ENCODE results near the gene CDKN2C. TPM values are rescaled to one million over a fixed set of nuclear protein-coding genes. Genes with fewer than 3 reads are reported as not detected.

Gene CDKN2C
- polyA plus RNA-seq, 1 of the 3 experiments (the other 2 are of a cell fraction): 27.0 TPM

GRCh38 chr1:51014878-51015277 lies 44.8 kb downstream of the CDKN2C start:
- H3K27me3 ChIP-seq (ENCODE audit: insufficient read depth): no peaks in the 10 kb centered on the region
- 93% methylated on average over 1 of the region's 1 CpG for WGBS (ENCODE audit: low lambda C conversion rate)
- no peaks in the 10 kb centered on the region for H3K9me2 ChIP-seq
- H3K36me3 ChIP-seq (replicated peaks in 1 of 2; ENCODE audit: control insufficient read depth in 1 of 2, insufficient read depth in 2 of 2, low read length in 1 of 2): no peaks in the 10 kb centered on the region
- no peak overlapping the region for H2AFZ ChIP-seq (ENCODE audit: low read depth)
- H3K9ac ChIP-seq: no peak overlapping the region
- H3F3A ChIP-seq (replicated peaks; ENCODE audit: insufficient read depth): no peaks in the 10 kb centered on the region
- H3K4me1 ChIP-seq (ENCODE audit: control insufficient read depth in 1 of 2, insufficient read depth in 2 of 2, low read depth in 1 of 2, low read length in 1 of 2): no peaks in the 10 kb centered on the region; a peak in 1 of 4 replicates
- no peak overlapping the region for H3K4me2 ChIP-seq
- H3K27ac ChIP-seq (ENCODE audit: low read depth in 2 of 2, low read length in 1 of 2): no peak overlapping the region
- TF ChIP-seq FOXM1 (IDR thresholded peaks at IDR 0.05; ENCODE audit: low read depth) (no peak), YY1 (IDR thresholded peaks at IDR 0.05; ENCODE audit: low read depth) (no peak), PBX3 (IDR thresholded peaks at IDR 0.05) (no peak), MXI1 (IDR thresholded peaks at IDR 0.05; ENCODE audit: low read depth, low read length) (no peak), GABPA (IDR thresholded peaks at IDR 0.05; ENCODE audit: low read depth) (no peak), SMC3 (IDR thresholded peaks at IDR 0.05; ENCODE audit: low read depth, low read length) (no peak), RCOR1 (IDR thresholded peaks at IDR 0.05; ENCODE audit: low read length) (no peak), RFX5 (IDR thresholded peaks at IDR 0.05; ENCODE audit: low read length) (no peak), EZH2phosphoT487 (IDR thresholded peaks at IDR 0.05; ENCODE audit: borderline replicate concordance, low read depth) (no peak), TEAD4 (IDR thresholded peaks at IDR 0.05; ENCODE audit: borderline replicate concordance, insufficient read depth) (no peak)
- TF ChIP-seq, protein P1, sequence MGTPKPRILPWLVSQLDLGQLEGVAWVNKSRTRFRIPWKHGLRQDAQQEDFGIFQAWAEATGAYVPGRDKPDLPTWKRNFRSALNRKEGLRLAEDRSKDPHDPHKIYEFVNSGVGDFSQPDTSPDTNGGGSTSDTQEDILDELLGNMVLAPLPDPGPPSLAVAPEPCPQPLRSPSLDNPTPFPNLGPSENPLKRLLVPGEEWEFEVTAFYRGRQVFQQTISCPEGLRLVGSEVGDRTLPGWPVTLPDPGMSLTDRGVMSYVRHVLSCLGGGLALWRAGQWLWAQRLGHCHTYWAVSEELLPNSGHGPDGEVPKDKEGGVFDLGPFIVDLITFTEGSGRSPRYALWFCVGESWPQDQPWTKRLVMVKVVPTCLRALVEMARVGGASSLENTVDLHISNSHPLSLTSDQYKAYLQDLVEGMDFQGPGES (IDR thresholded peaks at IDR 0.05; ENCODE audit: low read depth, low read length): no peak
- TF ChIP-seq, protein P2, sequence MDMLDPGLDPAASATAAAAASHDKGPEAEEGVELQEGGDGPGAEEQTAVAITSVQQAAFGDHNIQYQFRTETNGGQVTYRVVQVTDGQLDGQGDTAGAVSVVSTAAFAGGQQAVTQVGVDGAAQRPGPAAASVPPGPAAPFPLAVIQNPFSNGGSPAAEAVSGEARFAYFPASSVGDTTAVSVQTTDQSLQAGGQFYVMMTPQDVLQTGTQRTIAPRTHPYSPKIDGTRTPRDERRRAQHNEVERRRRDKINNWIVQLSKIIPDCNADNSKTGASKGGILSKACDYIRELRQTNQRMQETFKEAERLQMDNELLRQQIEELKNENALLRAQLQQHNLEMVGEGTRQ (IDR thresholded peaks at IDR 0.05; ENCODE audit: borderline replicate concordance, low read depth, low read length): no peak
- no peaks in the 10 kb centered on the region for H3K79me2 ChIP-seq (ENCODE audit: insufficient read depth)
- ChIA-PET CTCF (no interaction called here), POLR2A (no interaction called here)
- no peak overlapping the region for H3K4me3 ChIP-seq (ENCODE audit: low read depth in 2 of 2, low read length in 1 of 2)
- H4K20me1 ChIP-seq (ENCODE audit: insufficient read depth): no peaks in the 10 kb centered on the region
- DNase-seq: no peak
- H3K9me3 ChIP-seq: no peaks in the 10 kb centered on the region

GRCh38 chr1:51019811-51020210 lies 49.8 kb downstream of the CDKN2C start:
- no peak overlapping the region for H3K9ac ChIP-seq
- H3K9me3 ChIP-seq: peaks cover under 1% of the 10 kb centered on the region; the same call in 1 of the 2 replicates
- H3K9me2 ChIP-seq: no peaks in the 10 kb centered on the region
- H2AFZ ChIP-seq (ENCODE audit: low read depth): no peak overlapping the region
- POLR2A ChIA-PET: no interaction called here
- no peaks in the 10 kb centered on the region for H3K27me3 ChIP-seq (ENCODE audit: insufficient read depth)
- H3F3A ChIP-seq (replicated peaks; ENCODE audit: insufficient read depth): no peaks in the 10 kb centered on the region
- H4K20me1 ChIP-seq (ENCODE audit: insufficient read depth): no peaks in the 10 kb centered on the region
- H3K4me3 ChIP-seq (ENCODE audit: low read depth in 2 of 2, low read length in 1 of 2): no peak overlapping the region
- peak overlapping the region in 1 of 2 experiments; percentile 34; a peak in 1 of 4 replicates for H3K27ac ChIP-seq (ENCODE audit: low read depth in 2 of 2, low read length in 1 of 2)
- H3K79me2 ChIP-seq (ENCODE audit: insufficient read depth): no peaks in the 10 kb centered on the region
- DNase-seq: no peak
- no peaks in the 10 kb centered on the region for H3K36me3 ChIP-seq (replicated peaks in 1 of 2; ENCODE audit: control insufficient read depth in 1 of 2, insufficient read depth in 2 of 2, low read length in 1 of 2)
- no peaks in the 10 kb centered on the region; a peak in 1 of 4 replicates for H3K4me1 ChIP-seq (ENCODE audit: control insufficient read depth in 1 of 2, insufficient read depth in 2 of 2, low read depth in 1 of 2, low read length in 1 of 2)
- H3K4me2 ChIP-seq: no peak overlapping the region
- CTCF ChIA-PET: no interaction called here
- TF ChIP-seq TCF12 (IDR thresholded peaks at IDR 0.05) (no peak), NRF1 (IDR thresholded peaks at IDR 0.05; ENCODE audit: low read depth, low read length) (no peak), JUND (IDR thresholded peaks at IDR 0.05) (no peak), ELF1 (IDR thresholded peaks at IDR 0.05) (no peak), CHD2 (IDR thresholded peaks at IDR 0.05; ENCODE audit: low read length, partially characterized antibody) (no peak), POLR2AphosphoS5 (IDR thresholded peaks at IDR 0.05; ENCODE audit: low read depth, low read length) (no peak), FOXM1 (IDR thresholded peaks at IDR 0.05; ENCODE audit: low read depth) (no peak), FOXJ3 (CRISPR knock-in tag; IDR thresholded peaks at IDR 0.05) (no peak), EP300 (IDR thresholded peaks at IDR 0.05; ENCODE audit: borderline replicate concordance in 1 of 2, low read depth in 1 of 2, low read length in 1 of 2) (no peak), NFIC (IDR thresholded peaks at IDR 0.05; ENCODE audit: borderline replicate concordance) (no peak), GATA2 (CRISPR knock-in tag; IDR thresholded peaks at IDR 0.05) (no peak)
- TF ChIP-seq, protein P1 (IDR thresholded peaks at IDR 0.05; ENCODE audit: low read depth, low read length): no peak
- TF ChIP-seq, protein P3, sequence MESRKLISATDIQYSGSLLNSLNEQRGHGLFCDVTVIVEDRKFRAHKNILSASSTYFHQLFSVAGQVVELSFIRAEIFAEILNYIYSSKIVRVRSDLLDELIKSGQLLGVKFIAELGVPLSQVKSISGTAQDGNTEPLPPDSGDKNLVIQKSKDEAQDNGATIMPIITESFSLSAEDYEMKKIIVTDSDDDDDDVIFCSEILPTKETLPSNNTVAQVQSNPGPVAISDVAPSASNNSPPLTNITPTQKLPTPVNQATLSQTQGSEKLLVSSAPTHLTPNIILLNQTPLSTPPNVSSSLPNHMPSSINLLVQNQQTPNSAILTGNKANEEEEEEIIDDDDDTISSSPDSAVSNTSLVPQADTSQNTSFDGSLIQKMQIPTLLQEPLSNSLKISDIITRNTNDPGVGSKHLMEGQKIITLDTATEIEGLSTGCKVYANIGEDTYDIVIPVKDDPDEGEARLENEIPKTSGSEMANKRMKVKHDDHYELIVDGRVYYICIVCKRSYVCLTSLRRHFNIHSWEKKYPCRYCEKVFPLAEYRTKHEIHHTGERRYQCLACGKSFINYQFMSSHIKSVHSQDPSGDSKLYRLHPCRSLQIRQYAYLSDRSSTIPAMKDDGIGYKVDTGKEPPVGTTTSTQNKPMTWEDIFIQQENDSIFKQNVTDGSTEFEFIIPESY (IDR thresholded peaks at IDR 0.05; ENCODE audit: borderline replicate concordance, low read depth): no peak
- TF ChIP-seq, protein P2 (IDR thresholded peaks at IDR 0.05; ENCODE audit: borderline replicate concordance, low read depth, low read length): no peak

Data from SK-N-SH (cell line).